Glutamatergic neuron (in vitro differentiated cells): ENCODE results near the gene STAT4. TPM values are rescaled to one million over a fixed set of nuclear protein-coding genes. Genes with fewer than 3 reads are reported as not detected.

Source experiments
- DNase-seq: peaks from one replicate; pipeline ENCODE4 v3.0.0; 2022
- H3K27ac Mint-ChIP-seq: one replicate; pipeline ENCODE4 v1.8.0; 2020; ENCODE audit warnings: mild to moderate bottlenecking, mixed read lengths, inconsistent platforms; ENCODE audit not compliant: unreplicated experiment
- H3K27me3 Mint-ChIP-seq: one replicate; pipeline ENCODE4 v1.8.0; 2020; ENCODE audit warnings: mild to moderate bottlenecking, moderate library complexity, mixed read lengths, inconsistent platforms; ENCODE audit not compliant: unreplicated experiment
- H3K36me3 Mint-ChIP-seq: one replicate; pipeline ENCODE4 v1.8.0; 2020; ENCODE audit warnings: mild to moderate bottlenecking, mixed read lengths, inconsistent platforms; ENCODE audit not compliant: unreplicated experiment
- H3K4me1 Mint-ChIP-seq: one replicate; pipeline ENCODE4 v1.8.0; 2020; ENCODE audit warnings: mild to moderate bottlenecking, low read depth, mixed read lengths, inconsistent platforms; ENCODE audit not compliant: unreplicated experiment
- H3K4me3 Mint-ChIP-seq: one replicate; pipeline ENCODE4 v1.8.0; 2020; ENCODE audit warnings: mild to moderate bottlenecking, mixed read lengths, inconsistent platforms; ENCODE audit not compliant: unreplicated experiment
- H3K9me3 Mint-ChIP-seq: one replicate; pipeline ENCODE4 v1.8.0; 2020; ENCODE audit warnings: mild to moderate bottlenecking, moderate library complexity, mixed read lengths, inconsistent platforms; ENCODE audit not compliant: unreplicated experiment
- CTCF ChIP-seq: fragments of 200-600 bp; sonication (generic); IDR thresholded peaks from one replicate; pipeline ENCODE4 v1.5.0; 2021; ENCODE audit not compliant: partially characterized antibody, unreplicated experiment
- total RNA-seq: library from RNA; stranded (reverse); fragmentation: NEBNext Ultra II Directional; extraction: Animal tissue kit (Norgen Biotek cat#: 25700); gene quantifications from one replicate; pipeline ENCODE4 v1.2.1, GENCODE V29; 2021; ENCODE audit not compliant: unreplicated experiment

Gene STAT4
- total RNA-seq, 1 donor from 2014 or later, result 0.74 TPM

- peaks cover 6% of the 10 kb centered on the region for H3K36me3 Mint-ChIP-seq
- no peak overlapping the region for H3K27ac Mint-ChIP-seq
- no peak overlapping the region for H3K4me3 Mint-ChIP-seq
These were observed 149.8 kb downstream of the STAT4 start for GRCh38 chr2:191001032-191001431.

GRCh38 chr2:190999949-191000665, 150.7 kb downstream of the STAT4 start:
- no peak for TF ChIP-seq CTCF
- Mint-ChIP-seq H3K27ac (no peak overlapping the region), H3K36me3 (peaks cover 6% of the 10 kb centered on the region), H3K9me3 (no peaks in the 10 kb centered on the region), H3K4me1 (no peaks in the 10 kb centered on the region), H3K4me3 (no peak overlapping the region), H3K27me3 (no peaks in the 10 kb centered on the region)
- no peak for DNase-seq

More at GRCh38 chr2:191001032-191001431, 149.8 kb downstream of the STAT4 start:
- no peaks in the 10 kb centered on the region for H3K4me1 Mint-ChIP-seq
- TF ChIP-seq CTCF, result no peak
- no peak for DNase-seq
- H3K27me3 Mint-ChIP-seq, result no peaks in the 10 kb centered on the region
- no peaks in the 10 kb centered on the region for H3K9me3 Mint-ChIP-seq

GRCh38 chr2:190999058-190999457, 151.7 kb downstream of the STAT4 start:
- H3K4me3 Mint-ChIP-seq, result no peak overlapping the region
- TF ChIP-seq CTCF, result no peak
- DNase-seq, result no peak
- H3K27ac Mint-ChIP-seq, result no peak overlapping the region
- no peaks in the 10 kb centered on the region for H3K27me3 Mint-ChIP-seq
- no peaks in the 10 kb centered on the region for H3K4me1 Mint-ChIP-seq
- peaks cover 8% of the 10 kb centered on the region for H3K36me3 Mint-ChIP-seq
- no peaks in the 10 kb centered on the region for H3K9me3 Mint-ChIP-seq

- Mint-ChIP-seq H3K27ac (no peak overlapping the region), H3K36me3 (peaks cover 7% of the 10 kb centered on the region), H3K4me1 (no peaks in the 10 kb centered on the region), H3K9me3 (no peaks in the 10 kb centered on the region), H3K27me3 (no peaks in the 10 kb centered on the region), H3K4me3 (no peak overlapping the region)
- no peak for DNase-seq
- TF ChIP-seq CTCF, result no peak
These were observed 153.2 kb downstream of the STAT4 start for GRCh38 chr2:190997526-190998113.

- no peak for TF ChIP-seq CTCF
- Mint-ChIP-seq H3K4me3 (no peak overlapping the region), H3K27me3 (no peaks in the 10 kb centered on the region), H3K4me1 (no peaks in the 10 kb centered on the region), H3K9me3 (no peaks in the 10 kb centered on the region), H3K27ac (no peak overlapping the region), H3K36me3 (peaks cover 7% of the 10 kb centered on the region)
- DNase-seq, result no peak
These were observed 153.8 kb downstream of the STAT4 start for GRCh38 chr2:190996947-190997346.
